Omental fat pad (tissue), 4 donors: Measurements from ENCODE around the gene SGCG. TPM values are rescaled to one million over a fixed set of nuclear protein-coding genes. Genes with fewer than 3 reads are reported as not detected.
"Not testable (repeated sequence)": the region's sequence is repeated elsewhere in the genome, so short reads cannot be mapped to it uniquely, and the experiment has no call there.

Experiments used
- ATAC-seq: fragments of 150-250 bp; one replicate; pipeline ENCODE4 v1.9.1; 2016; ENCODE audit warnings: mild to moderate bottlenecking, moderate library complexity; ENCODE audit not compliant: low FRiP score
- DNase-seq: peaks from one replicate; pipeline ENCODE4 v3.0.0-alpha.2; 2019; ENCODE audit warnings: low spot score
- total RNA-seq, 4 donors: library from RNA; depleted of rRNA; stranded (reverse); fragments of >200 nt; gene quantifications; one replicate each; pipeline ENCODE4 v1.1.0, GENCODE V29; 2016
- TF ChIP-seq, protein P1 (sequence below), 3 donors: fragments of 450-650 bp; IDR thresholded peaks; one replicate each; pipeline ENCODE4 v1.5.1; 2016 to 2017; ENCODE audit warnings: antibody characterized with exemption in 3 of 3, mild to moderate bottlenecking in 3 of 3, moderate library complexity in 2 of 3

SGCG gene
- total RNA-seq, 4 donors from 2014 or later, result 1.1 to 3.9 (median 2.6) TPM; not detected in 1

DNA sequence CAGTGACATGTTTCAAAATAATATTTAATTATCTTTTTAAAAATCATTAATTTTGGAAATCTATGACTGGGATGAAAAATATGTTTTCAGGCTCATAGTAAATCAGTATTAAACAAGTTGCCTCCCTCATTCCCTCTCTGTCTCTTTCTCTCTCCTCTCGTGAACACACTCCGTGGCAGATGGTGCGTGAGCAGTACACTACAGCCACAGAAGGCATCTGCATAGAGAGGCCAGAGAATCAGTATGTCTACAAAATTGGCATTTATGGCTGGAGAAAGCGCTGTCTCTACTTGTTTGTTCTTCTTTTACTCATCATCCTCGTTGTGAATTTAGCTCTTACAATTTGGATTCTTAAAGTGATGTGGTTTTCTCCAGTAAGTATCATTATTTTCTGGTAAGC lies 22.7 kb downstream of the SGCG start:
- TF ChIP-seq, protein P1, sequence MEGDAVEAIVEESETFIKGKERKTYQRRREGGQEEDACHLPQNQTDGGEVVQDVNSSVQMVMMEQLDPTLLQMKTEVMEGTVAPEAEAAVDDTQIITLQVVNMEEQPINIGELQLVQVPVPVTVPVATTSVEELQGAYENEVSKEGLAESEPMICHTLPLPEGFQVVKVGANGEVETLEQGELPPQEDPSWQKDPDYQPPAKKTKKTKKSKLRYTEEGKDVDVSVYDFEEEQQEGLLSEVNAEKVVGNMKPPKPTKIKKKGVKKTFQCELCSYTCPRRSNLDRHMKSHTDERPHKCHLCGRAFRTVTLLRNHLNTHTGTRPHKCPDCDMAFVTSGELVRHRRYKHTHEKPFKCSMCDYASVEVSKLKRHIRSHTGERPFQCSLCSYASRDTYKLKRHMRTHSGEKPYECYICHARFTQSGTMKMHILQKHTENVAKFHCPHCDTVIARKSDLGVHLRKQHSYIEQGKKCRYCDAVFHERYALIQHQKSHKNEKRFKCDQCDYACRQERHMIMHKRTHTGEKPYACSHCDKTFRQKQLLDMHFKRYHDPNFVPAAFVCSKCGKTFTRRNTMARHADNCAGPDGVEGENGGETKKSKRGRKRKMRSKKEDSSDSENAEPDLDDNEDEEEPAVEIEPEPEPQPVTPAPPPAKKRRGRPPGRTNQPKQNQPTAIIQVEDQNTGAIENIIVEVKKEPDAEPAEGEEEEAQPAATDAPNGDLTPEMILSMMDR (IDR thresholded peaks at IDR 0.05), result no peak
- no peak for DNase-seq
- ATAC-seq, result no peak

GRCh38 chr13:23205807-23206206 lies 25.0 kb downstream of the SGCG start:
- DNase-seq, result no peak
- TF ChIP-seq, protein P1 (IDR thresholded peaks at IDR 0.05), result no peak
- no peak for ATAC-seq

- TF ChIP-seq, protein P1 (IDR thresholded peaks at IDR 0.05), result no peak
- DNase-seq (no peak), ATAC-seq (no peak)
Measured at GRCh38 chr13:23212671-23213070, 31.9 kb downstream of the SGCG start.

DNA sequence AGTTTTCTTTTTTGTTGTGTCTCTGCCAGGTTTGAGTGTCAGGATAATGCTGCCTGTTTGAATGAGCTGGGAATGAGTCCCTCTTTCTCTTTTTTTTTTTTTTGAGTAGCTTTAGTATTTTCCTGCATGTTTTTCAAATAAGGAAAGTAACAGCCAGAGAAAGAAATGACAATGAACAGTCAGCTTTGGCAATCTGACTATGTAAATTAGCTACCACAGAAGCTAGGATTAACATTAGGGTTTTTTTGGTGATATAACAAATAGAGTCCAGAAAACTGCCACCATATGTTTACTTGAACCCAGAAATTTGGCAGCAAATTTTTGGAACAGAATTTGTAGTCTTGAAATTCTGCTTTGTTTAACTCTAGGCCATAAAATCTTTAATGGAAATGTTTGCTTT lies 50.5 kb downstream of the SGCG start:
- TF ChIP-seq, protein P1 (IDR thresholded peaks at IDR 0.05), result no peak
- no peak for DNase-seq
- ATAC-seq, result no peak

DNA sequence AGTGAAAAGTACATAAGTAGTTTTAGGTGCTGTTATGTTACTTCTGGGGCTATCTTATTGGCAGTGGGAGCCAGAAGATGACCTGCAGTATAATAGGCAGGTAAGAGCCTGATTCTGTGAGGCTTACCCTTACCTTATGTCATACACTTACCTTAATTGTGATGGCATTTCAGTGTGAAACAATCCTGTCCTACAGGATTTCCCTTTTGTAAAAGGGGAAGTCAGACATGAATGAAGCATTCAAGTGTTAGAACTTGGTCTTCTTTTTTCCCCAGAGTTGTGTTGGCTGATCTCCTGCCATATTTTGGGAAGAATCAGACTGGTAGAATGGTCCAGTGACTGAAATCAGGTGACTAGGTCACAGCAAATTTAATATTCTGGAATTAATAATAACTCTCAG lies 55.2 kb downstream of the SGCG start:
- no peak for ATAC-seq
- TF ChIP-seq, protein P1 (IDR thresholded peaks at IDR 0.05), result no peak
- DNase-seq, result no peak

DNA sequence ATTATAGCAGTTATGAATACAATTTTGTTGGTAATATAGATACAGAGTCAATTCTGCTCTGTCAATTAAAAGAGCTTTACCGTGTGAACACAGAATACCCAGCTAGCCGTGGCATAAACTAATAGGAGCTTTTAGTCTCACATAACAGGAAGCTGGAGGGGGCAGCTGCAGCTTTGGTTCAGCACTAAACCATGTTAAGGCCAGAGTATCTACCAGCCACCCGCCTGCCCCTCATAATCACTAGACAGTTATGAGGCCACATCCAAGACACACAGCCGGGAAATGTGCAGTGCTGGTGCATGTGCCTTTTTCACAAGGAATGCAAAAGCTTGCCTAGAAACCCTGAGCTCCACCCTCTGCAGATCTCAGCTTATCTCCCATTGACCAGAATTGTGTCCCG lies 62.3 kb downstream of the SGCG start:
- TF ChIP-seq, protein P1 (IDR thresholded peaks at IDR 0.05), result no peak
- DNase-seq (no peak), ATAC-seq (no peak)

- ATAC-seq, DNase-seq: not testable (repeated sequence)
Measured at GRCh38 chr13:23248410-23248809, 67.6 kb downstream of the SGCG start.

DNA sequence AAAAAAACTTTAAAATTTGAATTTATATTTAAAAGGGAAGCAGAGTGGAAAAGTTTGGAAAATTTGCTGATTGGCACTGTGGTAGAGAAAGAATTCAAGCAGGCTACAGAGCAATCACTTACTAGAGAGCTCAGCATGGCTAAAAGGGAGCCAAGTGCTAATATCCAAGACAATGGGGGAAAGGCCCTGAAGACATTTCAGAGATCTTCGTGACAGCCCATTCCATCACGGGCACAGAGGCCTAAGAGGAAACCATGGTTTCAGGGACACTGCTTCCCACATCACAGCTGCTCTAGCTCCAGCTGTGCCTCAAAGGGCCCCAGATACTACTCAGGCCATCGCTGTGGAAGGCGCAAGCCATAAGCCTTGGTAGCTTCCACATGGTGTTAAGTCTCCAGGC lies 73.7 kb downstream of the SGCG start:
- ATAC-seq, result no peak
- TF ChIP-seq, protein P1 (IDR thresholded peaks at IDR 0.05), result no peak

More for the DNA sequence above, 73.7 kb downstream of the SGCG start:
- DNase-seq, result no peak
